Stimulated activated CD8-positive, alpha-beta memory T cell treated with anti-CD3 and anti-CD28 coated beads, Interleukin-4, amount 100 ng/mL, for 4 hours (primary cell): ENCODE data around the gene PRM1.
A peak's percentile ranks its signal among the peaks of the same experiment; 100 is the strongest.

Source experiments
- DNase-seq, 2 donors: peaks; one replicate each; pipeline ENCODE4 v3.0.0-alpha.2; 2020; ENCODE audit warnings: low read depth in 2 of 2, low spot score in 1 of 2

Gene PRM1, protein sequence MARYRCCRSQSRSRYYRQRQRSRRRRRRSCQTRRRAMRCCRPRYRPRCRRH

GRCh38 chr16:11280616-11281522, at the start of gene PRM1:
PRM1 (minus strand) TSS chr16:11281330; CDS start chr16:11281238, 92 bp downstream.
- no peak for DNase-seq

- no peak for DNase-seq
These were observed 49.6 kb upstream of the PRM1 start for GRCh38 chr16:11330526-11331237.

DNA sequence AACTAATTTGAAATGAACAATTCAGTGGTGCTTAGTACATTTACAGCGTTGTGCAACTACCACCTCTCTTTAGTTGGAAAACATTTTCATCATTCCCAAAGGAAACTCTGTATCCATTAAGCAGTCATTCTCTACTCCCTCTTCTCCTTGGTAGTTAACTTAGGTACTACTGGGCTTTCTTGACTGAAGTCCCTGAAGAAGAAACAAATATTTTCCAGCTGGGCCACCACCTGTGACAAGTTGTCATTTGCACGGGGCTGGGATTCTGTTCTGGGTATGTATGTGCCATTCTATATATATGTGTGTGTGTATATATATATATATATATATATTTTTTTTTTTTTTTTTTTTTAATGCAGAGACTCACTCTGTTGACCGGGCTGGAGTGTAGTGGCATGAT, 48.8 kb upstream of the PRM1 start:
- DNase-seq = no peak

- no peak for DNase-seq
These were observed 48.0 kb upstream of the PRM1 start for GRCh38 chr16:11329071-11329491.

DNA sequence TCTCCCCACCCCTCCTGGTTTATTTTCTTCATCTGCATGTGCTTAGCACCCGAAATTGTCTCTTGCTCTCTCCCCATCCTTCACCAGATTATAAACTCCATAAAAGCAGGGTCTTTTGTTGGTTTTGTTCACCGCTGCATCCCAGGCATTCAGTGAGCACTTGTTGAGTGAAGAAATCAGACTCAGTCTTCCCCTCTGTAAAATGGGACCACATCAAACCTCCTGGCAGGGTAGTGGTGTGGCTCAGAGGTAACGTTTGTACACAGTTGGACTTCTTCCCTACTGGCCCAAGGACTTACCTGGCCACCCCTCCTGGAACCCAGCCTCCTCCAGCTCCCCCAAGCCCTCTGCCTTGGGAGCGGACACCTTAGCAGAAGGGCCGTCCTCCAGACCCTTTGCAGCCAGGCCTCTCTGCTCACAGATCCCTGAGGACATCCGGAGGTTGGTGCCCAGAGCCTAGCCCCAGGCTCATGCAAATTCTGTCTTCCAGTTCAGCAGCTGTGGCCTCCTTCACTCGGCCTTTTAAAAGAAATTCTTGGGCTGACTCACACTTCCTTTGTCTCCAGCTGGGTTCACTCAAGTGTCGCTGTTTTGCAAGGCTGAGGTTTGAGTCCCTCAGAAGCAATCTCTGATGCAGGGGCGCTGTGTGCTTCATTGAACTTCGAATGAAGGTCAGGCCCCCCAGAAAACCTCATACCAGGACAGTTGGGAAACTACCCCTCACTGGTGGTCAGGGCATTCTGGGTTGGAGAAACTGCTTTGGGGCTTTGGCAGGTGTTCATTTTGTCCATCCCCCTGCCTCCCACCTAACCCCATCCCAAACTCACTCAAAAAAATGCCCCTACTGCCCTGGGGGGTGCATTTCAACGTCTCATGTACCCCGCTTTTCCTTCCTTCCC, 47.3 kb upstream of the PRM1 start:
- DNase-seq = peak in 1 of 2 donors; percentile 25

GRCh38 chr16:11327277-11328171, 46.4 kb upstream of the PRM1 start:
- DNase-seq = no peak

GRCh38 chr16:11326737-11327276, 45.7 kb upstream of the PRM1 start:
- DNase-seq = no peak

- DNase-seq = no peak
These were observed 45.1 kb upstream of the PRM1 start for GRCh38 chr16:11326084-11326736.

GRCh38 chr16:11325404-11326083, 44.4 kb upstream of the PRM1 start:
- DNase-seq = no peak

DNA sequence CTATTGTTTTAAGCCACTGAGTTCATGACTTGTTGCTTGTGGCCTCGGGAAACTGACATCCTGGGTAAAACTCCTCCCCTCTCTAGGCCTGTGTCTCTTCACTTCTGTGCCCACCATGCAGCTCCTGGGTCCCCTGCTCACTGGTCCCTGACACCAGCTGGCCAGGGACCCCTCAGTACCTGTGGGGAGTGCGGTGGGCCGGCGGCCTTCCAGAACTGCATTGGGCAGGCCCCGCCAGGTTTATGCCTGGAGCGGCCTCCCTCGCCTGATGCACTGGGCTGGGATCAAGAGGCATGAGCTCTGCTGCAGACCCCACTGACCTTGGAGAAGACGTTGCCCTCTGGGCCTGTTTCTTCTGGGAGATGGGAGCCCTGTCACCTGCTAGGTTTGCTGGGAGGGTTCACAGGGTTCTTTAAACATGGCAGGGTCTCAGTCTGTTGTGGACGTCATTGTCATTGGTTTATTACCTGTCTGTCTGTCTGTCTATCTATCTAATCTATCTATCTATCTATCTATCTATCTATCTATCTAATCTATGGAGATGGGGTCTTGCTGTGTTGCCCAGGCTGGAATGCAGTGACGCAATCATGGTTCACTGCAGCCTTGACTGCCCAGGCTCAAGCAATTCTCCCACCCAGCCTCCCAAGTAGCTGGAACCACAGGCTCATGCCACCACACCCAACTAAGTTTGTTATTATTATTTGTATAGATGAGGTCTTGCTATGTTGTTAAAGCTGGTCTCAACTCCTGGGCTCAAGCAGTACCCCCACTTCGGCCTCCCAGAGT, 42.6 kb upstream of the PRM1 start:
- DNase-seq = no peak

- DNase-seq = no peak
These were observed 41.7 kb upstream of the PRM1 start for GRCh38 chr16:11322823-11323222.

DNA sequence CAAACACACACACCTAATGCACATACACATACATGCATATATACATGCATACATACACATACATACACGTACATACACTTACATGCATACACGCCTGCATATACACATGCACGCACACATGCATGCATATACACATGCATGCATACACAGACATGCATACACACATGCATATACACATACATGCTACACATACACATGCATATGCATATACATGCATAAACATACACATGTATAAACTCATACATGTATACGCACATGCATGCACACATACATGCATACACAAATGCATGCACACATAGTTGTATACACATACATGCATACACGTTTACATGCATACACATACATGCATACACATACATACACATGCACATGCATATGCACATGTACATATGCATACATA, 40.5 kb upstream of the PRM1 start:
- no peak for DNase-seq

DNA sequence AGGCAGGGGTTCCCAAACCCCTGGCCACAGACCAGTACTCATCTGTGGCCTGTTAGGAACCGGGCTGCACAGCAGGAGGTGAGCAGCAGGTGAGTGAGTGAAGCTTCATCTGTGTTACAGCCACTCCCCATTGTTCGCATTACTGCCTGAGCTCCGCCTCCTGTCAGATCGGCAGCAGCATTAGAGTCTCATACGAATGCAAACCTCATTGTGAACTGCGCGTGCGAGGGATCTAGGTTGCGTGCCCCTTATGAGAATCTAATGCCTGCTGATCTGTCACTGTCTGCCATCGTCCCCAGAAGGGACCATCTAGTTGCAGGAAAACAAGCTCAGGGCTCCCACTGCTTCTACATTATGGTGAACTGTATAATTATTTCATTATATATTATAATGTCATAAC, 39.0 kb upstream of the PRM1 start:
- DNase-seq = no peak

- no peak for DNase-seq
These were observed 38.5 kb upstream of the PRM1 start for GRCh38 chr16:11319529-11320146.

- no peak for DNase-seq
These were observed 37.7 kb upstream of the PRM1 start for GRCh38 chr16:11318817-11319216.

DNA sequence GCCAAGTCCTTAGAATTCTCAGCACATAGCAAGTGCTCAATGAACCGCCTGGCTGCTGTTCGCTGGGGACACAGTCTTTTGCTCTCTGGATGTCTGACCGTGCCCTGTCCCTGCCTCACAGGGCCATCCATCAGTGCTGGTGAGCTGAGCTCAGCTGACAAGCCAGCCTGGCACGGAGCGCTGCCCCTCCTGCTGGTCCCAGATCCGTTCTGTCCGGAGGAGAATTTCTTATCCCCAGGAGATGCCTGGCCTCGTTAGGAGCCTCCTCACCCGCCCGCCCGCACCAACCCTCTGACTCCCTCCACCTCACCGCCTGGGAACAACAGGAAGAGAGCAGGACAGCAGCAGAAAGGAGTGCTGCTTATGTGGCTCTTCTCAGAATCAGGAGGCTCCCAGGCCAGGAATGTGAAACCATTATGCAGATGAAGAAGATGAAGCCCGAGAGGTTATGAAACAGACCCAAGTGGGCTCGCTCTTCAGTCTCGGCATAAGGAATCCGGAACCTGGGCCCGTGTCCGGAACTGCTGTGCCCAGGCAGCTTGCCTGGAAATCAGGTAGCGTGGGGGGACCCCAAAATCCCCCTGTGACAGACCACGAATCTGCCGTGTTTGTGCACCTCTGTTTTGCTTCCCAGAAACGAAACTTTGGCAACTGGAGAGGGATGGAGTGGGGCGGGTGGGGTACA, 35.3 kb upstream of the PRM1 start:
- no peak for DNase-seq

GRCh38 chr16:11315510-11315909, 34.4 kb upstream of the PRM1 start:
- DNase-seq = no peak
